Stimulated activated CD8-positive, alpha-beta memory T cell treated with anti-CD3 and anti-CD28 coated beads, Interleukin-15, amount 100 ng/mL, for 24 hours (primary cell): ENCODE measurements around the gene EGFL7.
A peak's percentile ranks its signal among the peaks of the same experiment; 100 is the strongest.
"Not testable (repeated sequence)": the region's sequence is repeated elsewhere in the genome, so short reads cannot be mapped to it uniquely, and the experiment has no call there.

Experiments
- DNase-seq: peaks from one replicate; pipeline ENCODE4 v3.0.0-alpha.2; 2020; ENCODE audit warnings: low read depth

The EGFL7 gene

DNA sequence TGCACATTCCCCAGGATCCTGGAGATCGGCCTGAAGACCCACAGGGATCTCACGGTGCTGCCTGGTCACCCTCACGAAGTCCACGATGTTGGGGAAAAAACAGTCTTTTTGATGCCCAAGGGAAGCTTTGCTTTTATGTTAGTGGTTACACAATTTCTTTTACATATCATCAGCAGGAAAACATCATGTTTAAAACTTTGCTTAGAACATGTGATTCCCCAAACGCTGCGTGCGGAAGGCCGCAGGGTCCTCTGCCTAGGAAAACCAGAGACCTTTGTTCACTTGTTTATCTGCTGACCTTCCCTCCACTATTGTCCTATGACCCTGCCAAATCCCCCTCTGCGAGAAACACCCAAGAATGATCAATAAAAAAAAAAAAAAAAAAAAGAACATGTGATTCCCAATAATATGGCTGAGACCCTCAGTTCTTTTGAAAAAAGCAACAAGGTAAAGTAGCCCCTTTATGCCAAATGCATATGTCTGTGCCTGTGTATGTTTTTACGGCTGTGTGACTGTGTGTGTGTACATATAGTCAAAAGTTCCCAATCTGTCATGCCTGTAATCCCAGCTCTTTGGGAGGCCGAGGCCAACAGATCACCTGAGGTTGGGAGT, 36.0 kb downstream of the EGFL7 start:
- no peak for DNase-seq

DNA sequence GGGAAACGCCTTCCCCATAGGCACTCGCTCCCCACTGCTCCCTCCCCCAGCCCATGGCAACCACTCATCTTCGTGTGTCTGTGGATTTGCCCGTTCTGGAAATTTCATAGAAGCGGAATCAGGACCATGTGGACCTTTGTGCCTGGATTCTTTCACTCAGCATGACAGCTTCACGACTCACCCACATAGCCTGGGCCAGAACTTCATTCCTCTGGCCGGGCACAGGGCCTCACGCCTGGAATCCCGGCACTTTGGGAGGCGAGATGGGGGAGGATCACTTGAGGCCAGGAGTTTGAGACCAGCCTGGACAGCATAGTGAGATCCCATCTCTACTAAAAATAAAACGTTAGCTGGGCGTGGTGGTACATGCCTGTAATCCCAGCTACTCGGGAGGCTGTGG, 37.6 kb downstream of the EGFL7 start:
- no peak for DNase-seq

DNA sequence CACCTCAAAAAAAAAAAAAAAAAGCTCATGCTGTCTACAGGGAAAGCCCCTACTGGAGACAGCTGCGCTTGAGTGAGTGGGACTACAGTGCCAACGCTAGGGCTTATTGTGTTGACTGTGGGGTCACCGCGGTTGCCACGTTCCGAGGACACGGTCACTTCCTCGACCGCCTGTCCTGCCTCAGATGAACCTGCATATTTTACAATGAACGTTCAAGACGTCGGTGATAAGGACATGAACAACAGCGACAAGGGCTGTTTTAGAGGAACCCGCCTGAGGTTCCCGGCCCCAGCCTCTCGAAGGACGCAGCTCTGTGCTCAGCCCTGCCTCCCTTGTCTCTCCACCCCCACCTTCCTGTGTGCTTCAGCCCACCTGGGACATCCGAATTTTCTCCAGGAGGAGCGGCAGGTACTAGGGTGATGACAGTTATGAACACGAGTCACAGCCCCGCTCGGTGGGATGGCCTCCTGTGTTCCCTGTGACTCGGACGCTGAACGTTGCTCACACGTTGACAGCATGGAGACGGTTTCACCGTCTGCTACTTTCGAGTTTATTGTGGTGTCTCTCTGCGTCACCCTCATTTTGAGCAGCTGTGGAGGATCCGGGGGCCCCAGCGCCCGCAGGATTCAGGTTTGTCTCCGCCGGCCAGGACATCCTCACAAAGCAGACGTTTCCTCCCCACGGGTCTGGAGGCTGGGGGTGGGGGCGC, 38.4 kb downstream of the EGFL7 start:
- peak; percentile 44 for DNase-seq

DNA sequence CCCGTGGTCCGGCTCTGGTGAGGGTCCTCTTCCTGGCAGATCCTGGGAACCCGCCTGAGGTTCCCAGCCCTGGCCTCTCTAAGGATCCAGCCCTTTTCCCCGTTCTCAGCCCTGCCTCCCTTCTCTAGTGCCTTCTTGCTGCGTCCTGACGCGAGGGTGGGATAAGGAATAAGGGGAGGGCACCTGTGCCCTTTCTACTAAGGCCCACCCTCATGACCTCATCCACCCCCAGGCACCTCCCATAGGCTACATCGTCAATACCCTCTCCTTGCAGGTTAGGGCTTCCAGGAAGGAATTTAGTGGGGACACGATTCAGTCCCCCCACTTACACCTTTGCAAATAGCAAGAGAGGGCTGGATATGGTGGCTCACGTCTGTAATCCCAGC, 38.9 kb downstream of the EGFL7 start:
- DNase-seq, result no peak

DNA sequence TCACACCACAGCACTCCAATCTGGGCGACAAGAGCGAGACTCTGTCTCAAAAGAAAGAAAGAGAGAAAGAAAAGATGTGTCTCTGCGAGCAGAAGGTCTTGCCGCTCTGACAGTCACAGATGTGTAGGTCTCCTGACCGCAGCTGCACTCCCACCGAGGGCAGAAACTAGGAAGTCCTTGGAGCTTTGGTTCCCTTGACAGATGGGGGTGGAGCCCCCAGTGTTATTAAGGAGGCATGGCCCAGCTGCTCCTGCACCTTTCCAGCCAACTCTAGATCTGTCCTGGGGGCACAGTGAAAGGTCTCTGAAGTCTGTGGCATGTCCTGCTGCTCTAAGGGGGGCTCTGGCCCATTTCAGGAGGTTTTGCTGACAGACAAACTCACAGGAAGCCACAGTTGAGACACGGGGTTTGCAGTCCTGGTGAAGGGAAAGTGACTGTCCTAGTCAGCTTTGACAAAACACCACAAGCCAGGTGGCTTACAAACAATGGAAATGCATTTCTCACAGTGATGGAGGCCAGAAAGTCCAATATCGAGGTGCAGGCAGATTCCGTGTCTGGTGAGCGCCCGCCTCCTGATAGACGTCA, 40.7 kb downstream of the EGFL7 start:
- DNase-seq, result no peak

DNA sequence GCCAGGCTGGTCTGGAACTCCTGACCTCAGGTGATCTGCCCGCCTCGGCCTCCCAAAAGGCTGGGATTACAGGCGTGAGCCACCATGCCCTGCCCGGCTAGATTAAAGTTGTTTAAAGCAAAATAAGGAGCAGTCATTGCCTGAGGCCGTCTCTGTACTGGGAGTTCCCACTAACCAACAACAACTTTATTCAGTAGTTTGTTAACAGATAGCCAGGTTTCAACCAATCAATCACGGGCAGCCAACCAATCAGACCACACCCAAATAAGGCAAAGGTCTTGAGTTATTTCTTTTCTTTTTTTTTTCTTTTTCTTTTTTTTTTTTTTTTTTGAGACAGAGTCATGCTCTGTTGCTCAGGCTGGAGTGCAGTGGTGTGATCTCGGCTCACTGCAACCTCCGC, 42.0 kb downstream of the EGFL7 start:
- not testable (repeated sequence) for DNase-seq

DNA sequence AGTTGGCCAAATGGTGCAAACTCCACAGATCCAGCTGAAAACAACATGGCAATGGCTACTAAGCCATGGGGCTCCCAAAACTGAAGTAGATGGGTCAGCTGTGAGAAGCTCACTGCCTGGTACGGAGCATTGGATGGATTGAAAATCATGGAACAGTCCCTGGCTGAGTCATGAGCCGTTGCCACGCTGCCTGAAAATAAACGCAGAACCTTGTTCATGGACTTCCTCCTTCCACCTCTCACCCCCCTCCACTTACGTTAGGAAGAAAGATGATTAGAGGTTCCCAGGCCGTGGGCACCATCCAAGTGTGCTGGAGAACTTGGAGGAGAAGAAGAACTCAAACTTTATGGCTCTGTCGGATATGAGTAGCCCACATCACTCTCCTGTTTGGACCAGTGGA, 42.8 kb downstream of the EGFL7 start:
- DNase-seq, result no peak

DNA sequence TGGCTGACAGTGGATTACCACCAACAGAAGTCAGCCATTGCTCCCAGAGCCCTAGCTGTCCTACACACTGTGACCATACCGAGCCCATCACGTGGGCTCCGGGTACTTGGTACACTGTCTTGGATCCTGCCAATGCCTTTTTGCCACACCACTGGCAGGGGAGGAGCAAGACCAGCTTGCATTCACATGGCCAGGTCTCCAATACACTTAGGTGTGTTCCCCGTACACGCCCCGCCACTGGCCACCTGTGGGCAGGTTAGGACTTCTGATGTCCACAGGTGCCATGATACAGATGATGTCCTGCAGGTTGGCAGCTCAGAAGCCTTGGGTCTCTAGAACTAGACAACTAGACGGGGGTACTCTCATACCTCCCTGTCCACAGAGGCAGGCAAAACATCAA, 44.3 kb downstream of the EGFL7 start:
- no peak for DNase-seq

DNA sequence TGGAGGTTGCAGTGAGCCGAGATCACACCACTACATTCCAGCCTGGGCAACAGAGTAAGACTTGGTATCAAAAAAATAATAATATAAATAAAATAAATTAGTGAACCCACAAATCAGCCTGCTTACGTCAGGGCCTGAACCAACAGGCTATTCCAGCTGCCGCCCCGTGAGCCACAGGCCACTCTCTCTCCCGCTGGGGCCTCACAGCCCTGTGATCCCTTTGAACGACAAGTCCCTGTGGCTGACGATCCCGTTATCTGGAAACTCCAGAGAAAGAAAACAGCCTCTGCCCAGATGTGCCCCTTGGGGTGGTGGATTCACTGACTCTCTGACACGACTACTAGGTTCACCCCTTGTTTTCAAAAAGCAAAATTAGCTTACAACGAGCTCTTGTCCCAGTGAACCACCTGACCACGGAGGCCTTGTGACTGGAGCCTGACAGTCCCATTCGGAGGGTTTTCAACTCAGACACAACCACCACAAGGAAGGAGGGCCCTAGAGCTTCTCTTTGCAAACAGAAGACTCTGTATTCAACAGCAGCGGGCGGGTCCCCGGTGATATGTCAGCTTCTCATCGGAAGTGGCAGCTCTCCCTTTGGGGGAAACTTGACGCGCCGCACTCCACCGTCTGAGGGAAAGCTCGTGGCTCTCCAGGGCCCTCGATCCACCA, 45.3 kb downstream of the EGFL7 start:
- DNase-seq, result no peak

DNA sequence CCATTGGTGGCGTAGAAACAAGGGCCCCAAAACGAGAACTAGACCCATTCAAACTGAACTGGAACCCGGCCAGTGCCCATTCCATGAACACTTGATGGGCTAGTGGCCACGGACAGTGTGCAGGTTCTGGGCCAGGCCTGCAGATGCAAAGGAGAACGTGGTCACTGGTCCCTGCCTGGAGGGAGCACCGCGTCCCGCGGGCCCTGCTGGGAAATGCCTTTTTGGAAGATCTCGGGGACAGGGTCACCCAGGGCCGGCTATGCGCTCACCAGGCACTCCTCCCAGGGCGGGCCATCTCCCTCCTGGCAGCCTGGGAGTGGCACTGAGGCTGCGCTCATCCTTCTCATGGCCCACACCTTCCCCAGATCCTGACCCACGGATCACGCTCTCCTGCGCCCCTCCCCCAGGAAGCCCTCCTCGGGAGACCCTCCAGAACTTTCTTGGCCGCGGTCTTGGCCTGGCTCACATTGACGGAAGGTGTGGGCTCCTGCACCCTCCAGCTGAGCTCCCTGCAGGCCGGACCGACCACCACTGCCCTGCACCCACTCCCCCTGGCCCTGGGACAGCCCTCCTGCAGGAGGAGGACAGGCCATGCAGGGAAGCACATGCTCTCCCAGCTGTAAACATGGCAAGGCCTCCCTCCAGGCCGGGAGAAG, 46.9 kb downstream of the EGFL7 start:
- no peak for DNase-seq

DNA sequence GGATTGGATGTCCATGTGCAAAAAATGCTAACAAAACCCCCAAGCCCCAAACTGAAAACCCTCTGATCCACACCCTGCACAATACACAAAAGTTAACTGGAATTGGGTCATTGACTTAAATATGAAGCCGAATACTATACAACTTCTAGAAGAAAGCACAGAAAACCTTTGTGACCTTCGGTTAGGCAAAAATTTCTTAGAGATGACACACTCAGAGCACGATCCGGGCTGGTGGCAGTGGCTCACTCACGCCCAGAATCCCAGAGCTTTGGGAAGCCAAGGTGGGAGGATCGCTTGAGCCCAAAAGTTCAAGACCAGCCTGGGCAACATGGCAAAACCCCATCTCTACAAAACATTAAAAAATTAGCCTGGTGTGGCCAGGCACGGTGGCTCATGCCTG, 47.8 kb downstream of the EGFL7 start:
- no peak for DNase-seq

DNA sequence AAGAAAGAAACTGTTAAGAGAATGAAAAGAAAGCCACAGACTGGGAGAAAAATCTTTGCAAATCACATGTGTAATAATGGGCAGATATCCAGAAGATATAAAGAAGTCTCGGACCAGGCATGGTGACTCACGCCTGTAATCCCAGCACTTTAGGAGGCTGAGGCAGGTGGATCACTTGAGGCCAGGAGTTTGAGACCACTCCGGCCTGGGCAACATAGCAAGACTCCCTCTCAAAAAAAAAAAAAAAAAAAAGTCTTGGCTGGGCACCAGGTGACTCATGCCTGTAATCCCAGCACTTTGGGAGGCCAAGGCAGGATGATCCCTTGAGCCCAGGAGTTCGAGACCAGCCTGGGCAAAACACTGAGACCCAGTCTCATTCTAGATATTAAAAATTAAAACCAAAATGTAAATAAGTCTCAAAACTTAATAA, 48.5 kb downstream of the EGFL7 start:
- DNase-seq, result not testable (repeated sequence)

DNA sequence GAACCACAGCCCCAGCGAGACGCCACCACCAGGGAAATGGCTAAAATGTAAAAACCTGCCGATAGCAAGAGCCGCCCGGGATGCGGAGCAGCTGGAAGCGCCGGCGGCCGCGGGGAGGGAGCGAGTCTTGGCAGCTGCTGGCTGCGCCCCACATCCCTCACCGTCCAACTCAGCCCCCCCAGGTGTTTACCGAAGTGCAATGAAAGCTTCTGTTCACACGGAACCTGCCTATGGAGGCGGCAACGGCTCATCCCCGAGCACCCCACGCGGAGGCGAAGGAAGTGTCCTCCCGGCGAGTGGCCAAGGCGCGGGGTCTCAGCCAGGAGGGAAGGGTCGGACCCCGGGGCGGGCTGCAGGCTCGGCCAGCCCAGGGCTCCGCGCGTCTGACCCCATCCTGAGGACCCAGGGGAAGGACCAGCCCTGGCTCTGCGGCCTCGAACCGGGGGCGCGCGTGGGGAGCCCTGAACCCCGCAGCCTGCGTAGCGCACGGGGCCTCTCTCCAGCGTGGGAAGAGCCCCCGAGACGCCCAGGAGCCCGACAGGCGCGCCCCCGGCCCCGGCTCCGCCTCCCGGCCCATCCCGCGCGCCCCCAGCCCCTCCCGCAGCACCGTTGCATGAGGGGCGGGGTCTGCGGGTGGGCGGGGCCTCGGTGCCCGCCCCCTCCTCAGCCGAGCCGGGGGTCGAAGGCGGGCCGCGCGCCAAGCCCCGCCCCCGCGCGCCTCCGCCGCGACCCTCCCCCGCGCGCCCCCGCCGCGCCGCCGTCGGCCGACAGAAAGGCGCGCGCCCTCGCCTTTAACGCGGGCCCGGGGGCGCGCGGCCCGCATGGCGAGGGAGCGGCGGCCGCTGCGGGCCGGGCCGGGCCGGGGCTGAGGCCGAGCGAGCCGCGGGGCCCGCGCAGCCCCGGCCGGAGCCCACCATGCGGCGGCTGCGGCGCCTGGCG, 49.3 kb downstream of the EGFL7 start, which contains the start of gene DIPK1B:
TSS of gene DIPK1B (plus strand) at position 822 of the 939 bp plus-strand sequence. CDS start at position 916, 94 bp downstream.
- no peak for DNase-seq

DNA sequence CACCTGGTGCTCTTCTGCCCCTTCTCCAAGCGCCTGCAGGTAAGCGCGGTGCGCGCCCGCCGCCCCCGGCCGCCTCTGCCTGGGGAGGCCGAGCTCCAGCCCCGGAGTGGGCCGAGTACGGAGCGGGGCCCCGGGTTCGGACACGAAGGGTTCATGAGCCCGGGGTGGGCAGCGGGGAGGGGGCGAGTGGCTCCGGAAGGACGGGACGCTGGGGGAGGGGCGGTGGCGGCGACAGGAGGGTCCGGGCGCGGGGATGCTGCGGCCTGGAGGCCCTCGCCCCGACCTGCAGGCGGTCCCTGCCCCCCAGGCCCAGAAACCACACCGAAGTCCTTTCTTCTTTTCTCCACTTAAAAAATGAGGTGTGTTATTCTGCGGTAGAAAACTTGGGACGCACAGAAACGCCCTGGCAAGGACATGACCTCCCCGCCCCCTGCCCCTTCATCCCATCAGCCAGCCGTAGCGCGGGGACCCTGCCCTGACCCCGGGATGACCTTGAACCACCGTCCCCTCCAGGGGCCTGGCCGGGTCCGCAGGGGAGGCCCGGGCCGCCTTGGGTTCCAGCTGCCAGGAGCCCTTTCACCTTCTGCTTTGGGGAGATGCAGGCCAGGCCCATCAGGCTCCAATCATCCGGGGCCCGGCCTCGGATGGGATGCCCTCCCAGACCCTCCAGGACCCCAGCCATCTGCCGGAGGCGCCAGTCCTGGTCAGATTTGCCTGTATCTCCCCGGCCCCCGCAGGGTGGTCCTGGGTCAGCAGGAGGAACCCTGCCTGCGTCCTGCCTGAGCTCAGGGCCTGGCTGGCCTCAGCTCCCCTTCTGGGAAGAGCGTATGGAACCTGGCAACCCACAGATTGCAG, 50.2 kb downstream of the EGFL7 start:
- DNase-seq, result no peak

DNA sequence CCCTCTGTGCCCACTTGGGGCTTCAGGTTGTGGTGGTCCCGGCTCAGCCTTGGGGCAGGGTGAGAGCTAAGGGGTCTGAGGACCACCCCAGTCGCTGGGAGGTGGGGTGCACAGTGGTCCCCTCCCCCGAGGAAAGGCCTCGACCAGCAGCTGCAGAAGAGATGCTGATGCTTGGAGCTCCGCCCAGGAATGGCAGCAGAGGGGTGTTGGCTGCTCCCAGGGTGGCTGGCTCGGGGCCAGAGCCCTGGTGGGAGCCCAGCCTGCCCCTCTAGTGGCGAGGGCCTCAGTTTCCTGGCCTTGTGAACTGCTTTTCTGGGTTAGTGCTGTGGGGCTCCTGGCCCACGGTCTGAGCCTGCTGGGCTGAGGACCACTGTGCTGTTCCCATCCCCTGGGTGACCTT, 50.8 kb downstream of the EGFL7 start:
- no peak for DNase-seq

DNA sequence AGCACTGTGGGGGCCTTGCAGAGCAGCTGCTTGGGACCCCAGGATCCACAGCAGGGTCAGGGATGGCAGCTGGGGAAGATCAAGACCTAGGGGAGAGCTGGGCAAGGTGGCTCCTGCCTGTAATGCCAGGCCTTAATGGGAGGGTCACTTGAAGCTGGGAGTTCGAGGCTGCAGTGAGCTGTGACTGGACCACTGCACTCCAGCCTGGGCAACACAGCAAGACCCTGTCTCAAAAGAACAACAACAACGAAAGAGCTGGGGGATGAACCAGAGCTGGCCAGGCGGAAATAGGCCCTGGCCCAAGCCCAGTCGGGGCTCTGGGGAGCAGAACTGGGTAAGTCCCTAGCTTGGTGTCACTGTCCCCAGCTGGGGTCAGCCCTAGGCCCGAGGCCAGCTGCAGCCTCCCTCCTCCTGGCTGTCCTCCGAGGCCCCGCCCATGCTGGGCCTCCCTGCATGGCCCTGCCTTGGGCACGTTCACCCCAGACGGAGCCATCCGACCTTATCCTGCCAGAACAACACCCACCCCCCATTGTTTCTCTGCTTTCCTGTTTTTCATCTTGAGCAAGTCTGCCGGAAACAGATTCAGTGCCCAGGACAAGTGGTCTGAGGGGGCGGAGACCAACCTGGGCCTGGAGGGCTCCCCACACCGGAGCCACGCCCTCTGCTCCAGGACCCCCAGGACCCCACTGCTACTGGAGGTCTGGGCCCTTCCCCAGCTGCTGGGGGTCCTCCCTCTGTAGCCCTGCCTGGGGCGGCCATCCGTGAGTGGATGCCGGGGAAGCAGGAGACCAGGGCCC, 51.6 kb downstream of the EGFL7 start:
- DNase-seq, result no peak

DNA sequence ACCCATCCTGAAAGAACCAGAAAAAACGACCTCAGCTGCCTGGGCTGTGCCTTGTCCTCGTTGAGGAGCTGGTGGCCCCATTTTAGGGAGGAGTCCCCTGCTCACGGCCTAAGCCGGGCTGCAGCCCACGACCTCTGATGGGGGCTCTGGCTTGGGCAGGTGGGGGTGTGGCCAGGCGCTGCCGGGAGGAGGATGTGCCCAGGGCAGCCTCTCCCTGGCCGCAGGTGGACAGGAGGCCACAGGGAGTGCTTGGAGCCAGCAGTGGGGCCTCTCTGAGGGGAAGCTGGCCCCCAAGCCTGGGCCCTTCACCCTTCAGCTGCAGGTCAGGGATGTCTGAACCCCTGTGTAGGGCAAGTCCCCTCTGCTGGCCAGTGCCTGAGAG, 52.2 kb downstream of the EGFL7 start:
- DNase-seq, result no peak

DNA sequence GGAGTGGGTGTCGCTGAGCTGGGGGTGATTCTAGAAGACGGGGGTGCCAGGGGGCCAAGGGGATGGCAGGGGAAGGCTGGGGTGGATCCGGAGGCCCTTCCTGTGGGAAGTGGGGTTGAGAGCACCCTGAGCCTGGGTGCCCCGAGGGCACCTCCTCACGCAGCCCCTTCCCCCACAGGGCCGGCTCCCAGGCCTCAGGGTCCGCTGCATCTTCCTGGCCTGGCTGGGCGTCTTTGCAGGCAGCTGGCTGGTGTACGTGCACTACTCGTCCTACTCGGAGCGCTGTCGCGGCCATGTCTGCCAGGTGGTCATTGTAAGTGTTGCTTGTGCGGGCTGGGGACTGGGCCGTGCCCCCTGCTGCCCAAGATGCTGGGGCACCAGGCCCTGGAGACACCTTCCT, 54.7 kb downstream of the EGFL7 start:
- no peak for DNase-seq

DNA sequence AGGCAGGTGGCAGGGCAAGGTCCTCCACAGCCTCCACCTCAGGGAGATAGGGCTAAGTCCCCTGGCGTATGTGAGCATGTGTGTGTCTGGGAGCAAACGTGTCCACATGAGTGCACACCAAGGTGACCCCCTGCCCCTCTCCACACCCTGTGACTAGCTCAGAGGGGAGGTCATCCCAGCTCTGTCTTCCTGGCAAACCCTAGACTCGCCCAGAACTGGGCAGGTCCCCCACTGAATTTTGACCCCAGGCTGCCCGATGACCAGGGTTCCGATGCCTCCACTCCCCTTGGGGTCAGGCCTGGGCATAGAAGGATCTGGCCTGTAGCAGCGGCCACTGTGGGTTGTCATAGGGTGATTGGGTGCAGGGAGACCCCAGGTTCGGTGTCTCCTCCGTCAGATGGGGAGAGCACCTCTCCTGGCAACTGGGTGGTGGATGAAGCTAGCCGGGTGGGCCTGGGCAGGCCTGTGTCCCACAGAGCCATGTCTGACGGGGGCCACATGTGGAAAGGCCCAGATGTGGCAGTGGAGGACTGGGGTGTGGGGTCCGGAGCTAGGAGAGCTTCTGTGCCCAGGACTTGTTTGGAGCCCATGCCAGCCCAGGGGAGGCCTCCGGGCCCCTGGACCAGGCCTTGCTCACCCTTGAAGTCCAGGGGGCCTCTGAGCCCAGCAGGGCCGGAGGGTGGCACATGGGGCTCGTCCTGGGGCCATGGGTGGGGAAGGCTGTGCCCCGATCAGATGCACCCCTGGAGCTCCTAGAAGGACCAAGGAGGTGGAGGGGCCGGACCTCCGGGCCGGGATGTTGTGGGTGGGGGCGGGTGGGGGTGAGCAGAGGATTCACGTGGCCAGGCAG, 55.9 kb downstream of the EGFL7 start:
- DNase-seq, result no peak
